Epidermal melanocyte (primary cell): ENCODE results near the gene NADK.

Source experiments
- DNase-seq: peaks from one replicate; pipeline ENCODE4 v3.0.0; 2011; ENCODE audit warnings: low spot score; ENCODE audit not compliant: insufficient read length

Gene NADK, protein sequence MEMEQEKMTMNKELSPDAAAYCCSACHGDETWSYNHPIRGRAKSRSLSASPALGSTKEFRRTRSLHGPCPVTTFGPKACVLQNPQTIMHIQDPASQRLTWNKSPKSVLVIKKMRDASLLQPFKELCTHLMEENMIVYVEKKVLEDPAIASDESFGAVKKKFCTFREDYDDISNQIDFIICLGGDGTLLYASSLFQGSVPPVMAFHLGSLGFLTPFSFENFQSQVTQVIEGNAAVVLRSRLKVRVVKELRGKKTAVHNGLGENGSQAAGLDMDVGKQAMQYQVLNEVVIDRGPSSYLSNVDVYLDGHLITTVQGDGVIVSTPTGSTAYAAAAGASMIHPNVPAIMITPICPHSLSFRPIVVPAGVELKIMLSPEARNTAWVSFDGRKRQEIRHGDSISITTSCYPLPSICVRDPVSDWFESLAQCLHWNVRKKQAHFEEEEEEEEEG

DNA sequence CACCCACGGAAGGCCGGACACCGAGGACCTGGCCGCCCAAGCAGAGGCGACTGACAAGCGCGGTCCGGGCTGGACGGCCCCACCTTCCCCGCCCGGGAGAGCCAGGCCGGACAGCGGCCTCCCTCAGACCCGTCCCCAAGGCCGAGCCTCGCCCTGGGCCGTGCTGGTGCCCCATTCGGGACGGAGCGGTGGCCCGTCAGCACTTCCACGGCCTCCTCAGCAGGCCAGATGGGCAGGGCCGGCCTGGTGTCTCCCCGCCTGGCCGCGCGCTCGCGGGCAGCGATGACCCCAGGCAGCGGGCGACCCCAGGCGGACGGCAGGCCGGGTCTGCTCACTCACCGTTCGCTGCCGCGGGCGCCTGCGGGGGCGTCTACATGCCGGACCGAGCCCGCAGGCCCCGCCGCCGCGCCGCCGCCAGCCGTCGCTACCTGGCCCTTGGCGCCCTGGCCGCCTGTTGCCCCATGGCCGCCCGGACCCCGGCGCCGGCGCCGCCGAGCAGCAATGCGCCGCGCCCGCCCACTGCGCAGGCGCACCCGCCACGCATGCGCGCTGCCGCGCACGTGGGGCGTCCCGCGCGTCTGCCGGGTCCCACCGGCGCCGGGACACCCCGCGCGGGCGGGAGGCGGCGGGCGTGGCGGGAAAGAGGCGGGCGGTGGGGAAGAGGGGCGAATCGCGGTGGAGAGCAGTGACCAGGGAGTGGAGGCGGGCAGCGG is at the start of gene NADK:
Gene NADK, minus strand, starts transcription at position 521 of the 713 bp plus-strand sequence. CDS start 13,064 bp downstream, outside the sequence.
- DNase-seq = peak; percentile 81

DNA sequence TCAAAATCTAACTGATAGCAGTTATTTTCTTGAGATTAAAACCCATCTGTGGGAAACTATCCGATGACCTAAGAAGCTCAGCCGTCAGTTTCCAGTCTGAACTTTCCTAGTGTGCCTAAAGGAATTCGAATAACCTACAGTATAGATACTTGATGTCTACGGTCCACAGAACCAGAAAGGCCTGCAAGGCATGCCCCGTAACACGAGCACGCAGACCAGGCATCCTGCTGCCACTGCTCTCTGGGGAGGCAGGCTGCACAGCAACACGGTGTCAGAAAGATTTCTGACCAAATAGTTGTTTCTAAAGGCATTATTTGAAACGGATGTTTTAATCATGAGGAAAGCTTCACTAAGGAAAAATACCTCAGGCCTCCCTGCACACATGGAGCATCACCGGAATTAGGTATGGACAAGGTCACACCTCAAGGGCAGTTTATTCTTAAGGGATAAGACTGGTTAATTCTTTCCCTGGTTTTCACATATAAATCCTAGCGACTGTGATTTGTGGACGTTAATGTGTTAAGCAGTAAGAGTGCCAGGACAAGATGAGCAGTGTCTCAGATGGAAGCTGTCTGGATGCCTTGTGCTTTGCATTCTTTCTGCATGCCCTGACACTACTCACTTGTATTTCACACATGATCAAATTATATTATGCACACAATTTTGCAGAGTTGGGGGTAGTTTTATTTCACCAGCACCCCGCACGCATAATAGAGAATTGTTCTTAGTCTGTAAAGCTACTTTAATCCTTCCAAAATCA is 49.0 kb upstream of the NADK start:
- no peak for DNase-seq

DNA sequence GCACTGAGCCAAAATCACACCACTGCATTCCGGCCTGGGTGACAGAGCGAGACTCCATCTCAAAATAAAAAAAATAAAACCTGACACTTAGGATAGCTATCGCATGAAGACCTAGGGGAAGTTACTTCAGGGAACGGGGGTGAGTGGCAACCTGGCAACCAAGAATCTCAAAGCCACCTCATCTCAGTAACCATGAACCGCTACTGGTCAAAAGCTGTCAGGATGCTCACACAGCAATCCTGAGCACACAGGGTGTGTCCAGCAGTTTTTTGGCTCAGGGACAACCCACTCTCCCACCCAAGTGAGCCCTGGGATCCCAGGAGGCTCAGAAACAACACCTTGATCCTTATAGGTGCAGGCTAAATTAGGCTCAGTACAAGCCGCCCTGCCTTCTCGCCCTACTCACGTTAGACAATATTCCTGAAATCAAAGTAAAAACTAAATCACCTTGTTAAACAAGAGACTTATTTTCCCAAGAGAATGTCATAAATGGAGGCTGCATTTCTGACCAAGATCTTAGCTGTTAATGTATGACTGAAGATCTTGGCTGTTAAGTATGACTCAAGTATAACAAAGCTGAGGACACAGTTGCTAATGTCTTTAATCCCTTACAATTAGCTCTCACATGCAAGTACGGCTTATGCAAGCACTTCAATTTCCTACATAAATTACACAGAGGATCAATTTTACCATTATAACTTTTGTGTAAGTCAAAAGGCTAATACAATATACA is 48.3 kb upstream of the NADK start:
- no peak for DNase-seq

DNA sequence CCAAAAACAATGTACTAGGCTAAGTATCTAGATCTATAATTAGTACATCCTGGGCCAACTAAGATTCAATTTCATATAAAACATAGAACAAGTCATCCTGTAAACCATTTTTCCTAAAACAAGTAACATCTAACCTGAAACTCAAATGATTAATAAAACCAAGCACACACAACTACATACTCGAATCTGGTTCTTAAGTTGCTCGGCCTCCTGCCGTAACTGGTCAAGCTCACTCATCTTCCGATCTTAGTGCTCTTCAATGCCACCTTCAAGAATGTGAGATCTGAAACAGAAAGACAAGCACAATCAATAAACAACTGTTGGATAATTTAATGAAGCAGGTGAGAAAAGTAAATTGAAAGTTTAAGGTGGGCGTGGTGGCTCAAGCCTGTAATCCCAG is 46.9 kb upstream of the NADK start:
- DNase-seq = no peak

DNA sequence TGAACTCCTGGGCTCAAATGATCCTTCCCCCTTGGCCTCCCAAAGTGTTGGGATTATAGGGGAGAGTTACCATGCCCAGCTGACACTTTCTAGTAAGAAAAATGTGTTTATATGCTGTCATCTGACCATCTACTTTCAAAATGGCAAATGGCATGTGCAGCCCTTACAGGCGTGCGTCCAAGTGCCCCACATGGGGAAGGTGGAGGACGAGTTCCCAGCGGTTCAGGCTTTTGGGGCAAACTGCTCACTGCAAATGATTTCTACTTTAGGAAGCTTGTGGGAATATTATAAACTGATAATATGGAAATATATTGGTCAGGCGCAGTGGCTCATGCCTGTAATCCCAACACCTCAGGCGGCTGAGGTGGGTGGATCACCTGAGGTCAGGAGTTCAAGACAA is 41.5 kb upstream of the NADK start:
- DNase-seq = no peak

DNA sequence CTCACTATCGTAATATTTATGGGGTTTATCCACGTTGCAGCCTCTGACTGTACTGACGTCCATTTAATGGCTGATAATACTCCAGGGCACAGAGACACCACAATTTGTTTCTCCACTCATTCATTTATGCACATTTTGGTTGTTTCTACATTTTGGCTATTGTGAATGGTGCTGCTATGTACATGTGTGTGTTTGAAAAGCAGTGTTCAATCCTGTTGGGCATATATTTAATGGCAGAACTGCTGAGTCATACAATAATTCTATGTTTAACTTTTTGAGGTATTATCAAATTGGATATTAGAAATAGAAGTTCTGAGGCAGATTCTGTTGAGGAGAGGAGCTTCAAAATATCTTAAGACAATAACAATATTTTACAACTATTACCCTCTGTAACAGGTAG is 39.0 kb upstream of the NADK start:
- DNase-seq = no peak

DNA sequence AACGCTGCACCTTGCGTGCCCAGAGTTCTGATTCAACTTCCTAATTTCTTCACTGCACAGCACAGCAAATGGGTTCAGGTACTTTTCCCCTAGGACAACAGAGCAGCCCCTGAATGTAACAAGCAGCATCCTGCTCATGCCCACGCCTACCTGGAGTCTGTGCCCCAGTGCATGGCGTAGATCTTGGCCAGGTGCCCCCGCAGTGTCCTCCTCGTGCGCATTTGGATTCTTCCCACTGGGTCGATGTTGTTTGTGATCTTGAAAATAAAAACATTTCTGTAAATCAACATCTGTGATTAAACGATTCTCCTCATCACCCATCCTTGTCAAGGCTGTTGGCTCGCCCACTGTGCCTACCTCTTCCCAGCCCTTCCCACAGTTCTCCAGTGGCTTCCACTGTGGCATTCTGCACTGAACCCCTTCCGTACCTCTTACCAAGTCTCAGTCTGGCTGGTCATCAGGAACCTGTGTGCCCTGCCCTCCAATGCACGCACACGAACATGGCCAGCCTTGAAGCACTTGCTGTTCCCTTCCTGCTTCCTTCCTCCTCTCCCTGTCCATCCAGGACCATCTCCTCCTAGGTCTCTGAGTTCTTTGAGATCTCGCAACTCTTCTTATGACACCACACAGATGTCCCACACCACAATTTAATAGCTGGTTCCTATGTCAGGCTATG is 37.5 kb upstream of the NADK start:
- DNase-seq = no peak

DNA sequence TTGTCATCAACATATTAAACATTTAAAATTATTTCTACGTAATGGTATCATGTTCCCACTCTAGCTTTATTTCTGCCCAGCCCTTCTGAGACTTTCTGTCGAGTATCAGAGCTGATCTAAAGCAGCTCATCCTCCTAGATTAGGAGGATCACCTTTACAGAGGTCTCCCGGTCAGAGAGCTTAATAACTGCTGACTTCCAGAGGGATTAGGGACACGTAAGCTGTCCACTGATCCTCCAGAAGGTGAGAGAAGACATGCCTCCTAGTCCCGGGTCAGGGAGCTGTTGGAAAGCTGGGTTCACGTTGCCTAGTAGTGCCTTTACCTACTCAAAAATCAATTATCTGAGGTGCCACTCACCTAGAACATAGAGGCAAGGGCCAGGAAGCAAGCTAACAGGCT is 31.2 kb upstream of the NADK start:
- no peak for DNase-seq

DNA sequence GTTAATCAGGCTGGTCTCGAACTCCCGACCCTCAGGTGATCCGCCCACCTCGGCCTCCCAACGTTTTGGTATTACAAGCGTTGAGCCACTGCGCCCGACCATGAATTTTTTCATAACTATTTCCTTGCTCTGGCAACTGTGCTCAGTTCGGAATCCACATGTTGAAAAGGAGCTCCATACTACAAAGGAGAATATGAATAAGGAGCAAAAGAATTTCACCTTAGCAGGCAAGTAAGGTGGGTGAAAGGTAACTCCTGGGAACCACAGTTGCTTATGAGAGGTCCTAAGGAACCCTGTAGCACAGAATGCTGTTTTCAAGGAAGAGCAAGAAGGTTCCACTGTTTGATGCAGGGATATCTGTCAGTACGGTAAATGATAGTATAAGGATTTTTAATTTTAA is 29.9 kb upstream of the NADK start:
- DNase-seq = no peak

DNA sequence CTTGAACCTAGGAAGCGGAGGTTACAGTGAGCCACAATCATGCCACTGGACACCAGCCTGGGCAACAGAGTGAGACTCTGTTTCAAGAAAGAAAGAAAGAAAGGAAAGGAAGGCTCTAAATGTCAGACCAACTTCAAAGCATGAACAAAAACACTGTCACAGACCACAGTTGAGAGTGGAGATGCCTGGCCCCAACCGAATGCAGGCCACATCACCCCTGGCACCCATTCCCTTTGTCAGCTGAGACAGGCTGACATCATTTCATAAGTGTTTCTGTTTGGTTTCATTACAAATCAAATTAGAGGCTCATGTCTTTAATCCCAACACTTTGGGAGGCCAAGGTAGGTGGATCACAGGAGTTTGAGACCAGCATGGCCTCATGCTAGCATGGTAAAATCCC is 28.6 kb upstream of the NADK start:
- DNase-seq = no peak

DNA sequence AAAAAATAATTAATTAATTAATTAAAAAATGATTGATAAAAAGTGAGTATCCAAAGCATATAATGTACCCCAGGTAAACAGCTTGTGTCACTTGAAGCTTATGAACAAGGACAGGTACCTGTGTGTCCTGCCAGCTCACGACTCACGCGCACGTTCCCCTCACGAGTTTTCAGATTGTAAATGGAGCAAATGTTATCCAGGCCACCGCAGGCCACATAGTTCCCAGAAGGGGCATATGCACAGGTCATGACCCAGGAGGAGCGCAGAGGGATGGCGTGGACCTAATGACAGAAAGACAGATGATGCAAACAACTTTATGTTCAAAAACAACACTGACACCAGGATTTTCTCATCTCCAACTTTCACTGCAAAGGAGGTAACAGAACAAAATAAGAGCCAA is 26.0 kb upstream of the NADK start:
- no peak for DNase-seq

DNA sequence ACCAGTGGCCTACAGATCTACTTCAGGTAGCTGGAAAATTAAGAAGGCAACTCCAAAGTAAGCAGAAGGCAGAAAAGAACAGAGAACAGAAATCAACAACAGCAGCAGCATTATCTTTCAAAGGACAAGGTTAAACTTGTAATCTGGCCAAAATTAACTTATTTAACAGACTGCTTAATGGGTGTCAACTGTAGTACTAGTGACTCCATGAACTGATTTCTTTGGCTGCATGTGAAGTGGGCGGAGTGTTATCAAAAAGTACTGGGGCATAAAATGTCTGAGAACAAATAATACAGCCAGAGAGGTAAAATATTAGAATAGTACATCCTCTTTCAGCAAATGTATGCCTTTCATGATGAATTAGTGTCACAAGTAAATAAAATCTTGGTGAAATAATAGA is 24.6 kb upstream of the NADK start:
- DNase-seq = no peak

DNA sequence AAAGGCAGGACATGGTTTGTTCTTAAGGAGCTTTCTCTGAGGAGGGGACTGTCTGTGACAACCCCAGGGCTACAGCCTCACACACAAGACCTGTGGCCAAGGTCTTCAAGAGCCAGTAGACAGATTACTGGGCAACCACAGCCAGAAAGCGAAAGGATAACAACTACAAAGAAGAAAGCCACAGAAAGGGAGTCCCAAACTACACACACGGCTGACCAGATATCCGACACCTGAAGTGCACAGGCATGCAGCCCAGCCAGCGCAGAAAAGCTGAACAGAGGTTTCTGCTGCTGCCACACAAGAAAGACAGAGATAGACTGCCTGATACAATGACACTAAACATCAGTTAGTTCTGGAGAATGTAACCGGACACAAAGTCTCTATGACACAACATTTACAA is 21.4 kb upstream of the NADK start:
- no peak for DNase-seq

DNA sequence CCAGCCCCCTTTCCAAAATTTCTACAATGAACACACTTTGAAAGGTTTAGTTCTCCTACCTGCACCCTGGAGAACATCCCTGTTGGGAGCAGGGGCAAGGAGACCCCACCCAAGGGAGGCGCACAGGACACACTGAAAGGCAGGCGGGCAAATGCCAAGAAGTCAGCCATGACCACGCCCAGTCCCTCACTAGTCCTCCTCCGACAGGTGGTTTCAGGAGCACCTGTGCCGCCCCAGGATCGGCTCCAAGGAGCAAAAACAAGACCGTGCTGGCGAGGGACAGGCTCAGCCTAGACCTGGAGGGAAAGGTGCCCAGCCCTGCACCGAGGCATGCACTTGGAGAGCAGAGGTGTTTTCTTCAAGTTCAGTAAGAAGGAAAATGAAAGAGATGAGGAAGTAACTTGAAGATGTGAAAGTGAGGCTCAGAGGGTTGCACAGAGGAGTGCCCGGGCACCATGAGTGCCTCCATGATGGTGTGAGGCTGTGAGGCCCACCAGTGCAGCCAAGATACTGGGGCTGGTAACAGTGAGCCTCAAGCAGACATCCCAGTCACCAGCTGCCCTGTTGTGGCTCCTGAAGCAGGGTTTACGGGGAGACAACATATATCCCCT is 19.6 kb upstream of the NADK start:
- DNase-seq = no peak

DNA sequence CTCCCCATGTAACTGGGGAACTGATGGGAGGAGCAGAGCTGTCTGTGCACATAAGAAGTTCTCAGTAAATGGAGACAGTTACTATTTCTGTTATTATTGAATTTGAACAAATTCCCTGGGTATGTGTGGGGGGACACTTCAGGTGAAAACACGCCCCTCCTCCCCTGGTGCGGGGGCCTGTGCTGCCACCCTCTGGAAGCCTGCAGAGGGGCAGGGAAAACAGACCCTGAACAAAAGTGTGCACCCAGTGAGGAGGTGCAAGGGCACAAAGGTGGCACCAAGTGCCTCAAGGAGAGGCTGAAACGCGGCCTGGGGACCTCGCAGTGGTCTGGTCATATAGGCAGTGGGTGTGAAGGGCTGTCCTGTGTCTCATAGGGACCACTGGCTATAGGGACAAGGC is 18.2 kb upstream of the NADK start:
- no peak for DNase-seq

DNA sequence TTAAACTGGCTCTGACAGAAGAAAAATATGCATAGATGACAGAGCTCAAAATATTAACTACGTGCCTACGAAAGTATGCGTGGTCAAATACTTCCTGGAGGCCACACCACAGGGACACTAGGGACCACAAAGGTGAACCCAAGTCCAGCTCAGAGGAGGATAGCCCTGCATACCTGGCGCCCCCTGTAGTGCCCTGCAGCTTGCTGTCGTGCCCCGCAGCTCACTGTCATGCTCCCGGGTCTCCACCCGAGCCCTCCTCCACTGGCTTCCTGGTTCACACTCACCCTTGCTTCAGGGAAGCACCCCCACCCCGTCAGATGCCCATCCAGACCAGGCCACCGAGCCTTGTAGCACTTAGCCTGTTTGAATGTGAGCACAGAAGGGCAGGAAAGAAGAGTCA is 16.7 kb upstream of the NADK start:
- DNase-seq = no peak

DNA sequence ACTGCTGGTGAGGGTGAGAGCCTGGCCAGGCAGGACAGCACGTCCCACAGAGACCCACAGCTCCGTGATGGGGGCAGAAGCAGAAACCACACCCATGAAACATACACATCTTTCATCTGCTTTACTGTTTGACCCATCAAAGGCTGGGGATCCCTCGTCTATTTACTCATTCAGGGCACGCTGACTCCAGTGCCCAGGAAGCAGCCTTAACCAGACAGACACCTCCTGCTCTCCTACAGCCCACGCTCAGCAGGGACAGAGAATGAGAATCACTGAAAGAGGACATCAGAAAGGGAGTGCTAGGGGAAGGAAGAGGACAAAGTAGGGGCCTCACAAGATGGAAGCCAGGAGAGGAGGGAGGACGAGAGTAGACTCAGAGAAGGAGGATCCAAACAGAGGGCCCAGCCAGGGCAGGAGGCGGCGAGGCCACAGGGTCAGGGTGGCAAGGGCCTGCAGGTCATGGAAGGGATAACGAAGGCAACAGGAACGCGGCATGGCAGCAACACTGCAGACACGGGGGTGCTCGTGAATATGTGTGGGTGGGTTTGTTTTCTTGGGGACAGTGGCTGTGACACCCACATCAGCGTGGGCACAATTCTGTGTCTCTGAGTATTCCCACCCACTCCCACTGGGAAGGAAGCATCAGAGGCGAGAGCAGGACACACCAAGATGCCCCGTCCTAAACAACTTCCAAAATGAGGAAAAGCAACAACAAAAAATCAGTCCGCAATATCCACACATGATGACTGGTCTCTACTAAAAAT is 15.4 kb upstream of the NADK start:
- DNase-seq = no peak

DNA sequence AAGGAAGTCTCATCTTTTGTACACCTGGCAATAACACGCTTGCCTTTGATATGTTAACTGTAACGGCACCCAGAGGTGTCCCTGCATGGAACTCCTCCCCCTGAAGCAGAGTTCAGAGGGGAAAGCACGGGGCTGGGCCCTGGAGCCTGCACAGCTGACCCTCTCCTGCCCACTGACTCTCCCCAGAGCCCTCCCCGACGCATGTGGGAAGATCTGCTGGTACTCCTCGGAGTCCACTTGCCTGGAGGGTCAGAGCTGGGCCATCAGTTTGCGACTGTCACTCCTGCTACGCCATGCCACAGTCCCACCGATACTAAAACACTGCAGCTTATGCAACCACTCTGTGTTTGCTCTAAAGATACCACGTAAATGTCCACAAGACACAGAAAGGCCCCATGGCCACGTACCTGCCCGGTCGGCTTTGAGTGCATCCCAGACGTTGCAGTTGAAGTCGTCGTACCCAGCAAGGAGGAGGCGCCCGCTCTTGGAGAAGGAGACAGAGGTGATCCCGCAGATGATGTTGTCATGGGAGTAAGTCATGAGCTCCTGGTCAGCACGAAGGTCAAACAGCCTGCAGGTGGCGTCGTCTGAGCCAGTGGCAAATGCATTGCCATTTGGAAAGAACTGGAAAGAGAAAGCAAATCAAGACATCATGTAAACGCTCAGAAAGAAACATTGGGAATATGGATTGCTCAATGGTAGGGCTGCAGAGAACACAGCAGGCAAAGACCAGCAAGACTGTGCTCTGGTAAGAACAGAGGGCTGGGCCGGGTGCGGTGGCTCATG is 10.6 kb upstream of the NADK start:
- no peak for DNase-seq

DNA sequence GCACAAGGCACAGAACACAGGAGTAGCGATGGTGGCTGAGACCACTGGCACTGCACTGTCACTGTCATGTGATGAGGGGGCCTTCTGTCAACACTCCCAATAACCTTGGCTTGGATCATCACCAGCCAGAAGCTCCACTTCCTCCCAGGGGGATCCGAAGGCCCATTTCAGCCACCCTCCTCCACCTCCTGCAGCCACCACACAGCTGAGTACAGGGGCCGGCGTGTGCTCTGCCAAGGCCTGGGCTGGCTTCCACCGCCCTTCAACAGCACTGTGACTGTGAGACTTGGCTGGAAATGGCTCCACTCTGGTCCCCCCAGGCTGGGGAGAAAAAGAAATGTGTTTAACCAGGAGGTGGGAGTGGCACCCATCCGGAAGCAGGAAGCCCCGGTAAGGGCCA is 9.9 kb upstream of the NADK start:
- DNase-seq = no peak
